Measurements from ENCODE around the gene KANSL2.
"Not testable (repeated sequence)": the region's sequence is repeated elsewhere in the genome, so short reads cannot be mapped to it uniquely, and the experiment has no call there.

KANSL2 gene

DNA sequence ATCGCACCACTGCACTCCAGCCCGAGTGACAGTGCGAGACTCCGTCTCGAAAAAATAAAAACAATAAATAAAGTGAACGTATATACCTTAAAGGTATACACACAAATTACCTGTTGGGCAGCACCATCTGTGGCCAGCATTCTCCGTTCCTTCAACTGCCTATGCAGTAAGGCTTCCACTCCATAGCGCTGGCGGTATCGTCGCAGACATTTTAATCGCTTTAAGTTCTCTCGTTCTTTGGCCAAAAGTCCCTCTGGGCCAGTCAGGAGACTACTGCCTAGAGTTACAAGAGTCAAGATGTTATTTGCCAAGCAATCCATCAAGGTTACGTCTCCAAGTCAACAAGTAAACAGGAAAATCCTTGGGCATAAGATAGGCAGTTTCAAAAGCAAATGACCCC is 13.0 kb downstream of the KANSL2 start:
- Histone ChIP-seq H3K9ac (ENCODE audit: low read length) (no peak overlapping the region), H4K20me1 (ENCODE audit: insufficient read depth, low read length) (no peaks in the 10 kb centered on the region; the same call in 1 of the 2 replicates), H3K36me3 (ENCODE audit: insufficient read depth, low read length) (peaks cover 94% of the 10 kb centered on the region), H3F3A (ENCODE audit: insufficient read depth, low read length) (no peaks in the 10 kb centered on the region), H3K9me2 (ENCODE audit: low read depth, low read length) (no peaks in the 10 kb centered on the region), H3K79me2 (ENCODE audit: insufficient read depth, low read length) (no peaks in the 10 kb centered on the region), H3K4me1 (ENCODE audit: insufficient read depth, low read length, severe bottlenecking) (no peaks in the 10 kb centered on the region), H3K9me3 (ENCODE audit: low read length) (no peaks in the 10 kb centered on the region), H3K27me3 (ENCODE audit: insufficient read depth, low read length) (no peaks in the 10 kb centered on the region), H3K27ac (ENCODE audit: low read depth, low read length, poor library complexity, severe bottlenecking) (no peak overlapping the region), H2AFZ (ENCODE audit: low read length) (no peak overlapping the region), H3K4me2 (ENCODE audit: low read length) (no peak overlapping the region), H3K4me3 (ENCODE audit: low read depth, low read length, poor library complexity, severe bottlenecking) (no peak overlapping the region)
- TF ChIP-seq, protein P1, sequence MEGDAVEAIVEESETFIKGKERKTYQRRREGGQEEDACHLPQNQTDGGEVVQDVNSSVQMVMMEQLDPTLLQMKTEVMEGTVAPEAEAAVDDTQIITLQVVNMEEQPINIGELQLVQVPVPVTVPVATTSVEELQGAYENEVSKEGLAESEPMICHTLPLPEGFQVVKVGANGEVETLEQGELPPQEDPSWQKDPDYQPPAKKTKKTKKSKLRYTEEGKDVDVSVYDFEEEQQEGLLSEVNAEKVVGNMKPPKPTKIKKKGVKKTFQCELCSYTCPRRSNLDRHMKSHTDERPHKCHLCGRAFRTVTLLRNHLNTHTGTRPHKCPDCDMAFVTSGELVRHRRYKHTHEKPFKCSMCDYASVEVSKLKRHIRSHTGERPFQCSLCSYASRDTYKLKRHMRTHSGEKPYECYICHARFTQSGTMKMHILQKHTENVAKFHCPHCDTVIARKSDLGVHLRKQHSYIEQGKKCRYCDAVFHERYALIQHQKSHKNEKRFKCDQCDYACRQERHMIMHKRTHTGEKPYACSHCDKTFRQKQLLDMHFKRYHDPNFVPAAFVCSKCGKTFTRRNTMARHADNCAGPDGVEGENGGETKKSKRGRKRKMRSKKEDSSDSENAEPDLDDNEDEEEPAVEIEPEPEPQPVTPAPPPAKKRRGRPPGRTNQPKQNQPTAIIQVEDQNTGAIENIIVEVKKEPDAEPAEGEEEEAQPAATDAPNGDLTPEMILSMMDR (IDR thresholded peaks at IDR 0.05; ENCODE audit: low read length): no peak
- TF ChIP-seq EZH2 (IDR thresholded peaks at IDR 0.05; ENCODE audit: borderline replicate concordance, low read length): no peak

DNA sequence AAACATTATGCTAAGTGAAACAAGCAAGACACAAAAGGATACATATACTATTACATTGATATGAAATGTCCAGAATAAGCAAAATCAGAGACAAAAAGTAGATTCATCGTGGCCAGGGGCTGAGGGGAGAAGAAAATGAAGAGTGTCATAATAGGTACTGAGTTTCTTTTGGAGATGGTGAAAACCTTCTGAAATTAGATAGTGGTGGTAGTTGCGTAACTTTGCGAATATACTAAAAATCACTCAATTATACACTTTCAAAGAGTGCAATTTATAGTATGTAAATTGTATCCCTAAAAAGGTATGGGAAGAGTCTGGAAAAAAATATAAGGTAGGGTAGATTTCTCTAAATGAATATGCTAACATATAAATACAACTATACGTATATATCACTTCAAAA is 22.2 kb downstream of the KANSL2 start:
- Histone ChIP-seq H3K4me2 (ENCODE audit: low read length) (no peak overlapping the region), H3F3A (ENCODE audit: insufficient read depth, low read length) (no peaks in the 10 kb centered on the region), H3K9ac (ENCODE audit: low read length) (no peak overlapping the region), H2AFZ (ENCODE audit: low read length) (no peak overlapping the region), H3K4me3 (ENCODE audit: low read depth, low read length, poor library complexity, severe bottlenecking) (no peak overlapping the region), H3K9me2 (ENCODE audit: low read depth, low read length) (no peaks in the 10 kb centered on the region), H4K20me1 (ENCODE audit: insufficient read depth, low read length) (no peaks in the 10 kb centered on the region), H3K27me3 (ENCODE audit: insufficient read depth, low read length) (no peaks in the 10 kb centered on the region), H3K36me3 (ENCODE audit: insufficient read depth, low read length) (peaks cover 88% of the 10 kb centered on the region), H3K4me1 (ENCODE audit: insufficient read depth, low read length, severe bottlenecking) (no peaks in the 10 kb centered on the region), H3K79me2 (ENCODE audit: insufficient read depth, low read length) (no peaks in the 10 kb centered on the region), H3K9me3 (ENCODE audit: low read length) (no peaks in the 10 kb centered on the region), H3K27ac (ENCODE audit: low read depth, low read length, poor library complexity, severe bottlenecking) (no peak overlapping the region)
- TF ChIP-seq, protein P1 (IDR thresholded peaks at IDR 0.05; ENCODE audit: low read length): no peak
- TF ChIP-seq EZH2 (IDR thresholded peaks at IDR 0.05; ENCODE audit: borderline replicate concordance, low read length): no peak

DNA sequence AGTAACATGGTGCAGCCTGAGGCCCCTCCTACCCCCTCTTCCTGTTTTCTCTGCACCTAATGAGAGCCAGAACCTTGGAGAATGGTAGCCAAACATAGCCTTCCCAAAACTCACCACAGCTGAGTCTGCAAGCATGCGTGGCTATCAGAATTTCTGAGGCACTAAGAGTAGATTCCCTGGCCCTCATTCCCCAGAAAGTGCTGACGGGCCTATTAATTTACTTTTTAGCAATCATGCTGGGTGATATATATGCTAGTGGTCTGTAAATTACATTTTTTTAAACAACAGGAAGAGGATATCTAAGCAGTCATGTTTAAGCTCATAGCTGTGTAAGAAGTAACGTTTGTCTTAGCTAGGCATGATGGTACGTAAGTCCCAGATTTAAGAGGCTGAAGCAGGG is 30.4 kb downstream of the KANSL2 start:
- Histone ChIP-seq H3K79me2 (ENCODE audit: insufficient read depth, low read length) (no peaks in the 10 kb centered on the region), H3K9me2 (ENCODE audit: low read depth, low read length) (no peaks in the 10 kb centered on the region), H3K4me3 (ENCODE audit: low read depth, low read length, poor library complexity, severe bottlenecking) (no peak overlapping the region), H3K9ac (ENCODE audit: low read length) (no peak overlapping the region), H4K20me1 (ENCODE audit: insufficient read depth, low read length) (no peaks in the 10 kb centered on the region), H3K27me3 (ENCODE audit: insufficient read depth, low read length) (no peaks in the 10 kb centered on the region), H3F3A (ENCODE audit: insufficient read depth, low read length) (no peaks in the 10 kb centered on the region), H3K36me3 (ENCODE audit: insufficient read depth, low read length) (peaks cover 63% of the 10 kb centered on the region), H2AFZ (ENCODE audit: low read length) (no peak overlapping the region), H3K9me3 (ENCODE audit: low read length) (no peaks in the 10 kb centered on the region), H3K4me1 (ENCODE audit: insufficient read depth, low read length, severe bottlenecking) (no peaks in the 10 kb centered on the region), H3K4me2 (ENCODE audit: low read length) (no peak overlapping the region), H3K27ac (ENCODE audit: low read depth, low read length, poor library complexity, severe bottlenecking) (no peak overlapping the region)
- TF ChIP-seq EZH2 (IDR thresholded peaks at IDR 0.05; ENCODE audit: borderline replicate concordance, low read length): no peak
- TF ChIP-seq, protein P1 (IDR thresholded peaks at IDR 0.05; ENCODE audit: low read length): no peak

DNA sequence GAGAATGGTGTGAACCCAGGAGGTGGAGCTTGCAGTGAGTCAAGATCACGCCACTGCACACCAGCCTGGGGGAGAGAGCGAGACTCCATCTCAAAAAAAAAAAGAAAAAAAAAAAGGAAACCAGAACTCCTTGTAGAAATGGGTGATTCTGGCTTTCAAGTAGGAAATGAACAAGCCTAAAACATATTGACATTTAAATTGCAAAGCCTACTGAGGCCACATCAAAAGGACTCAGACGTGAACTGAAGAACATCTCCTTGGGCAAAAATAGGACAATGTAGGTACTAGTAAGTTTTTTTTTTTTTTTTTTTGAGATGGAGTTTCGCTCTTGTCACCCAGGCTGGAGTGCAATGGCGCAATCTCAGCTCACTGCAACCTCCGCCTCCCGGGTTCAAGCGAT is 36.7 kb downstream of the KANSL2 start:
- H3K9ac ChIP-seq (ENCODE audit: low read length); H3K9me2 ChIP-seq (ENCODE audit: low read depth, low read length); H3K27me3 ChIP-seq (ENCODE audit: insufficient read depth, low read length); H3K4me1 ChIP-seq (ENCODE audit: insufficient read depth, low read length, severe bottlenecking); H3K27ac ChIP-seq (ENCODE audit: low read depth, low read length, poor library complexity, severe bottlenecking); H3K9me3 ChIP-seq (ENCODE audit: low read length); H4K20me1 ChIP-seq (ENCODE audit: insufficient read depth, low read length); H2AFZ ChIP-seq (ENCODE audit: low read length); H3K4me3 ChIP-seq (ENCODE audit: low read depth, low read length, poor library complexity, severe bottlenecking); H3K4me2 ChIP-seq (ENCODE audit: low read length); H3K79me2 ChIP-seq (ENCODE audit: insufficient read depth, low read length); H3F3A ChIP-seq (ENCODE audit: insufficient read depth, low read length): not testable (repeated sequence)
- peaks cover 34% of the 10 kb centered on the region for H3K36me3 ChIP-seq (ENCODE audit: insufficient read depth, low read length)
